Stimulated activated CD8-positive, alpha-beta memory T cell treated with anti-CD3 and anti-CD28 coated beads, Interleukin-12 subunit alpha, Interleukin-12 subunit beta, amount 100 ng/mL, for 24 hours (primary cell): ENCODE data around the gene ADAM8.
"Not testable (repeated sequence)": the region's sequence is repeated elsewhere in the genome, so short reads cannot be mapped to it uniquely, and the experiment has no call there.

Experiments
- DNase-seq: peaks from one replicate; pipeline ENCODE4 v3.0.0-alpha.2; 2020; ENCODE audit errors: extremely low read depth

ADAM8 gene

GRCh38 chr10:133267829-133268228 lies 8.8 kb downstream of the ADAM8 start:
- no peak for DNase-seq

- no peak for DNase-seq
Measured at GRCh38 chr10:133267293-133267692, 9.4 kb downstream of the ADAM8 start.

GRCh38 chr10:133266056-133266795 lies 10.4 kb downstream of the ADAM8 start:
- no peak for DNase-seq

- not testable (repeated sequence) for DNase-seq
Measured at GRCh38 chr10:133265052-133265451, 11.6 kb downstream of the ADAM8 start.

GRCh38 chr10:133264461-133264860 lies 12.2 kb downstream of the ADAM8 start:
- DNase-seq, result no peak

- no peak for DNase-seq
Measured at GRCh38 chr10:133263674-133264073, 13.0 kb downstream of the ADAM8 start.

GRCh38 chr10:133262696-133263095 lies 14.0 kb downstream of the ADAM8 start:
- DNase-seq, result no peak

GRCh38 chr10:133261726-133262325 lies 14.8 kb downstream of the ADAM8 start:
- peak; percentile 65 for DNase-seq

GRCh38 chr10:133260895-133261725 lies 15.6 kb downstream of the ADAM8 start:
- peak; percentile 40 for DNase-seq

GRCh38 chr10:133259602-133259989 lies 17.1 kb downstream of the ADAM8 start:
- DNase-seq, result no peak

- DNase-seq, result peak; percentile 67
Measured at GRCh38 chr10:133258818-133259601, 17.7 kb downstream of the ADAM8 start.

- DNase-seq, result no peak
Measured at GRCh38 chr10:133258066-133258817, 18.4 kb downstream of the ADAM8 start.

- no peak for DNase-seq
Measured at GRCh38 chr10:133257489-133258065, 19.1 kb downstream of the ADAM8 start.

GRCh38 chr10:133255323-133255722 lies 21.3 kb downstream of the ADAM8 start:
- DNase-seq, result no peak

- no peak for DNase-seq
Measured at GRCh38 chr10:133254421-133255120, 22.1 kb downstream of the ADAM8 start.

- DNase-seq, result no peak
Measured at GRCh38 chr10:133253361-133253955, 23.2 kb downstream of the ADAM8 start.

GRCh38 chr10:133252223-133252552 lies 24.5 kb downstream of the ADAM8 start:
- DNase-seq, result no peak

- DNase-seq, result no peak
Measured at GRCh38 chr10:133251388-133252222, 25.1 kb downstream of the ADAM8 start.
